CD4-positive, CD25-positive, alpha-beta regulatory T cell (primary cell): ENCODE measurements around the gene NCAPH2. TPM values are rescaled to one million over a fixed set of nuclear protein-coding genes. Genes with fewer than 3 reads are reported as not detected.

Source experiments
- ATAC-seq, 2 donors: fragments of 150-1000 bp; cut with Tn5 transposase; one replicate each; pipeline ENCODE4 v1.10.0; 2021; ENCODE audit warnings: low read depth in 2 of 2, moderate number of reproducible peaks in 2 of 2, moderate library complexity in 1 of 2
- DNase-seq, 3 donors: peaks; one replicate each; pipeline versions ENCODE4 v3.0.0 to v3.0.0-alpha.2; 2012 to 2022; ENCODE audit warnings: mixed read lengths in 1 of 3
- H3K27ac ChIP-seq: one replicate; pipeline ENCODE4 v1.7.0; 2013; ENCODE audit warnings: mild to moderate bottlenecking, low read length; ENCODE audit not compliant: insufficient read depth, poor library complexity, severe bottlenecking
- H3K27me3 ChIP-seq: one replicate; pipeline ENCODE4 v1.7.0; 2013; ENCODE audit warnings: low read length; ENCODE audit not compliant: control insufficient read depth, insufficient read depth
- H3K36me3 ChIP-seq: one replicate; pipeline ENCODE4 v1.7.0; 2013; ENCODE audit warnings: mild to moderate bottlenecking, low read length, moderate library complexity; ENCODE audit not compliant: control insufficient read depth, insufficient read depth
- H3K4me1 ChIP-seq: 2 replicates; pipeline ENCODE4 v1.7.0; 2013; ENCODE audit warnings: mild to moderate bottlenecking, low read length; ENCODE audit not compliant: insufficient read depth, control insufficient read depth, poor library complexity, severe bottlenecking
- H3K4me3 ChIP-seq: one replicate; pipeline ENCODE4 v1.7.0; 2013; ENCODE audit warnings: low read depth, mild to moderate bottlenecking, low read length, moderate library complexity
- H3K9me3 ChIP-seq, 2 experiments: 1 replicate in 1 of 2; 2 replicates in 1 of 2; pipeline ENCODE4 v1.7.0; 2013; ENCODE audit warnings: low read length in 2 of 2, mild to moderate bottlenecking in 1 of 2, moderate library complexity in 1 of 2; ENCODE audit not compliant: control insufficient read depth in 2 of 2
- H3K27ac Mint-ChIP-seq, 3 donors: one replicate each; pipeline ENCODE4 v1.8.0; 2020 to 2022; ENCODE audit warnings: mild to moderate bottlenecking in 3 of 3, mixed read lengths in 3 of 3, moderate library complexity in 2 of 3
- H3K27me3 Mint-ChIP-seq: one replicate; pipeline ENCODE4 v1.8.0; 2022; ENCODE audit warnings: mild to moderate bottlenecking, mixed read lengths
- H3K36me3 Mint-ChIP-seq: one replicate; pipeline ENCODE4 v1.8.0; 2020; ENCODE audit warnings: mixed read lengths
- H3K4me1 Mint-ChIP-seq, 4 donors: one replicate each; pipeline ENCODE4 v1.8.0; 2020 to 2022; ENCODE audit warnings: mixed read lengths in 4 of 4, mild to moderate bottlenecking in 1 of 4
- H3K4me3 Mint-ChIP-seq, 4 donors: one replicate each; pipeline ENCODE4 v1.8.0; 2020 to 2022; ENCODE audit warnings: mild to moderate bottlenecking in 4 of 4, mixed read lengths in 4 of 4, moderate library complexity in 3 of 4
- H3K9me3 Mint-ChIP-seq, 7 donors: one replicate each; pipeline ENCODE4 v1.8.0; 2020 to 2022; ENCODE audit warnings: mixed read lengths in 7 of 7, mild to moderate bottlenecking in 3 of 7, moderate library complexity in 2 of 7
- polyA plus RNA-seq, 4 donors: library from polyadenylated mRNA; unstranded; fragments of 300-500 nt; fragmentation: Illumina TruSeq; gene quantifications; one replicate each; pipeline ENCODE4 v1.2.3, GENCODE V29; 2021
- total RNA-seq: library from RNA; stranded (reverse); gene quantifications from one replicate; pipeline ENCODE4 v1.2.3, GENCODE V29; 2022

The NCAPH2 gene
- total and polyA plus RNA-seq, 5 donors from 2014 or later = 35.8 to 112 (median 41.7) TPM

GRCh38 chr22:50503475-50504145 lies 4.4 kb upstream of the NCAPH2 start:
- no peaks in the 10 kb centered on the region for H3K9me3 Mint-ChIP-seq
- ATAC-seq (no peak), DNase-seq (no peak)
- peaks cover 0 to 16% (median 5%) of the 10 kb centered on the region in 4 donors for H3K4me1 Mint-ChIP-seq
- Histone ChIP-seq H3K36me3 (peaks cover 20% of the 10 kb centered on the region), H3K27ac (no peak overlapping the region), H3K27me3 (no peaks in the 10 kb centered on the region), H3K4me3 (no peak overlapping the region), H3K4me1 (peaks cover 19% of the 10 kb centered on the region), H3K9me3 (no peaks in the 10 kb centered on the region)
- no peaks in the 10 kb centered on the region for H3K36me3 Mint-ChIP-seq
- no peak overlapping the region for H3K4me3 Mint-ChIP-seq
- peaks cover under 1% of the 10 kb centered on the region for H3K27me3 Mint-ChIP-seq
- H3K27ac Mint-ChIP-seq = no peak overlapping the region

DNA sequence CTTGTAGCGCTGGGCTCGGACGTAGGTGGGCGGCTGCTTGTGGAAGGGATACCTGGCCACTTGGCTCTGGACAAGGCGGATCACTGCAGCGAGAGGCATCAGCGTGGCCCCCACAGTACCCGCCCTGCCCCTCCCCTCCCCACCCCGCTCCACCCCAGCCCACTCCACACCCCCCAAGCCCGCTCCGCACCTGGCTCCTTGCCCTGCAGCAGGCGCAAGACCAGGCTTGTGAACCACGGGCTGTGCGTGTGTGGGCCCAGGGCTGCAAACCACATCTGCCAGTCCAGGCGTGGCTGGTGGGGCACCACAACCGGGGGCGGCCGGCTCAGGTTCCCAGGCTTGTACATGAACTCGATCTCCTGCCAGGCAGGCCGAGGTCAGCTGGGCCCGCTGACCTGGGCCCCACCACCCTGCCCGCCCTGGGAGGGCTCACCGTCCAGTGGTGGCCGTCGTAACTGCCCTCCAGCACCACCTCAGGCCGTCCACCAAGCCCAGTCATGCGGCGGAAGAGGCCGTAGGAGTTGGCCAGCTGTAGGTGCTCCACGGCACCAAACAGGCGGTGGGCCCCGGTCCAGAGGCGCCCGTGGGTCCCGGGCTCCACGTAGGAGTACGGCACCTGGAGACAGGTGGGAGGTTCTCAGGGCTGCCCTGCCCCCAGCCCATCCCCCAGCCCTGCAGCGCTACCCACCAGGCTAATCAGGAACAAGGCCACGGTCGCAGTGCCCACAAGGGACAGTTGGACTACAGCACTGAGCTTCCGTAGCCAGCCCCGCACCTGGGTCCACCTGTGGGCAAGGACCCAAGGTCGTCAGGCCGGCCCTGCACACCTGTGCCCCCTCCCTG lies 3.4 kb upstream of the NCAPH2 start:
- Histone ChIP-seq H3K27me3 (no peaks in the 10 kb centered on the region), H3K9me3 (no peaks in the 10 kb centered on the region), H3K4me3 (no peak overlapping the region), H3K4me1 (peaks cover 29% of the 10 kb centered on the region), H3K36me3 (peaks cover 20% of the 10 kb centered on the region), H3K27ac (no peak overlapping the region)
- ATAC-seq (no peak), DNase-seq (no peak)
- peaks cover 4% of the 10 kb centered on the region for H3K27me3 Mint-ChIP-seq
- no peaks in the 10 kb centered on the region for H3K36me3 Mint-ChIP-seq
- no peak overlapping the region for H3K27ac Mint-ChIP-seq
- peaks cover 0 to 24% (median 14%) of the 10 kb centered on the region in 4 donors for H3K4me1 Mint-ChIP-seq
- H3K9me3 Mint-ChIP-seq = no peaks in the 10 kb centered on the region
- H3K4me3 Mint-ChIP-seq = no peak overlapping the region

GRCh38 chr22:50505276-50505775 lies 2.7 kb upstream of the NCAPH2 start:
- Histone ChIP-seq H3K4me1 (peaks cover 29% of the 10 kb centered on the region), H3K9me3 (no peaks in the 10 kb centered on the region), H3K36me3 (peaks cover 20% of the 10 kb centered on the region), H3K4me3 (no peak overlapping the region), H3K27ac (no peak overlapping the region), H3K27me3 (no peaks in the 10 kb centered on the region)
- ATAC-seq = no peak
- H3K9me3 Mint-ChIP-seq = no peaks in the 10 kb centered on the region
- peak overlapping the region in 2 of 4 donors; percentile 61 to 69 for H3K4me3 Mint-ChIP-seq
- H3K36me3 Mint-ChIP-seq = no peaks in the 10 kb centered on the region
- H3K27ac Mint-ChIP-seq = no peak overlapping the region
- no peak for DNase-seq
- H3K27me3 Mint-ChIP-seq = peaks cover 4% of the 10 kb centered on the region
- peaks cover 0 to 25% (median 14%) of the 10 kb centered on the region in 4 donors for H3K4me1 Mint-ChIP-seq

DNA sequence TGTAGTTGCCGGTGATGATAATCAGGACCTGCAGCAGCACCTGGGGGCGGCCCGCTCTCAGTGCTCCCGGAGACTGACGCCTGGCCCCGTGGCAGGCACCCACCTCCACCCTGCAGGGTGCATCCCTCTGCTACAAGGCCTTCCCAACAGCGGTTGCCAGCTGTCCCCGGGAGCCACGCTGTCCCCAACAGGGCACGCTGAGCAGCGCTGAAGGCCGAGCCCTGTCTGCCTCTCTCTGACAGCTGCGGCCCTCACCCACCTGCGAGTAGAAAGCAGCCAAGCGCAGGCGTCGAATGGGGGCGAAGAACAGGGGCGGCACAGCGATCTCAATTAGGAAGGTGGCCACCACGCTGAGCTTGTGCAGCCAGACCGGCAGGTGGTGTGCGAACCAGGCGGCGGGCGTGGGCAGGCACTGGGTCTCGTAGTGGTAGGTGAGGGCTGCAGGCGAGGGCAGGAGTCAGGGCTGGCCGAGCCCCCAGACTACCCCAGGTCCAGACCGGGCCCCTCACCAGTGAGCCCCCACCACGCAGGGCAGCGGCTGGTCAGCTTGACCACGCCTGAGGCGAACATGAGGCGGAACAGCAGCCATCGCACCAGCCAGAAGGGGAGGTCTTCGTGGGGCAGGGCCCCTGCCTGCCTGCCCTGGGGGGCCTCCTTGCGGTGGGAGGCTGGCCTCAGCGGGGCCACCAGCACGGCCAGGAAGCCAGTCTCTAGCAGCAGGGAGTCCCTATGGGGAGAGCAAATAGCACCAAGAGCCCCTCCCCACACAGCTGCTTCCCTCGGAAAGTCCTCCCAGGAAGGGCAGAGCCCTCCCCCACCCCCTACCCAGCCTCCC lies 2.0 kb upstream of the NCAPH2 start:
- Mint-ChIP-seq H3K9me3 (no peaks in the 10 kb centered on the region), H3K36me3 (no peaks in the 10 kb centered on the region), H3K27ac (peak overlapping the region in 1 of 3 donors; percentile 48), H3K4me3 (peak overlapping the region; percentile 61 to 91 (median 80)), H3K4me1 (peaks cover 0 to 25% (median 14%) of the 10 kb centered on the region in 4 donors), H3K27me3 (peaks cover 4% of the 10 kb centered on the region)
- no peak for DNase-seq
- H3K4me3 ChIP-seq = no peak overlapping the region
- peaks cover 29% of the 10 kb centered on the region for H3K4me1 ChIP-seq
- H3K36me3 ChIP-seq = peaks cover 20% of the 10 kb centered on the region
- no peaks in the 10 kb centered on the region for H3K27me3 ChIP-seq
- no peak for ATAC-seq
- no peaks in the 10 kb centered on the region for H3K9me3 ChIP-seq
- peak overlapping the region; percentile 91 for H3K27ac ChIP-seq

- H3K4me3 Mint-ChIP-seq = peak overlapping the region; percentile 90 to 96 (median 93)
- DNase-seq = no peak
Measured at GRCh38 chr22:50506611-50507420, 1.2 kb upstream of the NCAPH2 start.

GRCh38 chr22:50507421-50507990 lies 518 bp upstream of the NCAPH2 start, which contains the start of gene LMF2:
Gene LMF2, minus strand, starts transcription at chr22:50507702. Its CDS starts 27 bp downstream, at chr22:50507675.
- H3K27ac ChIP-seq = peak within 1 kb of the TSS; percentile 95
- H3K4me1 ChIP-seq = peaks cover 29% of the 10 kb centered on the region
- DNase-seq (peak; percentile 86 to 89 (median 89)), ATAC-seq (peak; percentile 78 to 79)
- H3K27ac Mint-ChIP-seq = peak within 1 kb of the TSS; percentile 94 to 99 (median 99)
- H3K27me3 Mint-ChIP-seq = peaks cover 4% of the 10 kb centered on the region
- peaks cover 0 to 30% (median 14%) of the 10 kb centered on the region in 4 donors for H3K4me1 Mint-ChIP-seq
- H3K36me3 Mint-ChIP-seq = peaks cover 5% of the 10 kb centered on the region
- H3K4me3 Mint-ChIP-seq = peak within 1 kb of the TSS; percentile 93 to 97 (median 96)
- H3K27me3 ChIP-seq = no peaks in the 10 kb centered on the region
- H3K9me3 ChIP-seq = no peaks in the 10 kb centered on the region
- H3K4me3 ChIP-seq = peak within 1 kb of the TSS; percentile 82
- H3K36me3 ChIP-seq = peaks cover 18% of the 10 kb centered on the region
- H3K9me3 Mint-ChIP-seq = no peaks in the 10 kb centered on the region

More at GRCh38 chr22:50506611-50507420, 1.2 kb upstream of the NCAPH2 start:
- peak overlapping the region; percentile 75 for H3K4me3 ChIP-seq
- Mint-ChIP-seq H3K36me3 (no peaks in the 10 kb centered on the region), H3K9me3 (no peaks in the 10 kb centered on the region), H3K27me3 (peaks cover 4% of the 10 kb centered on the region), H3K27ac (peak overlapping the region; percentile 84 to 92 (median 91)), H3K4me1 (peaks cover 0 to 25% (median 14%) of the 10 kb centered on the region in 4 donors)
- H3K27me3 ChIP-seq = no peaks in the 10 kb centered on the region
- peaks cover 20% of the 10 kb centered on the region for H3K36me3 ChIP-seq
- peak overlapping the region; percentile 91 for H3K27ac ChIP-seq
- peaks cover 29% of the 10 kb centered on the region for H3K4me1 ChIP-seq
- no peaks in the 10 kb centered on the region for H3K9me3 ChIP-seq
- no peak for ATAC-seq
